Measurements from ENCODE around the gene YPEL2. TPM values are rescaled to one million over a fixed set of nuclear protein-coding genes. Genes with fewer than 3 reads are reported as not detected.

The YPEL2 gene
- total RNA-seq, 1 donor from 2014 or later = 8.9 TPM

DNA sequence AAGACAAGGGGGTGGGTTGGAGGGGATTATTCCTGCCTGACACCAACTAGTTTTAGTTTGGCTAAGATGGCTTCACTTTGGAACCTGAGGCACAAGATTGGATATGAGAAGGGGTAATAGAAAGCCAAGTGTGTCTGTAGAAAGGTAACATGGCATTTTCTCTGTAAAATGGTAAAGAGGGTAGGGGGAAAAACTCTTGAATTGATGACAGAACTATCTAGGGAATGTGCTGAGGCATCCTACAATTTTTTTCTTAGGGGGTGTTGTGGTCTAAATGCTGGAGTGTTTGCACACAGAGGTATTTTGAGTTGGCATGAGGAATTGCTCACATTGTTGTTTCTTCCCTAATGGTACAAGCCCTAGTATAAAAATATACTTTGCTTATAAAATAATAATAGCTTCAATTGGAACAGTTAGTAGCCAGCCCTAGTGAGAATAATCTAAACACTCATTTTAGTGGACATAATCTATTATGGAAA lies 25.8 kb downstream of the YPEL2 start:
- DNase-seq = no peak

DNA sequence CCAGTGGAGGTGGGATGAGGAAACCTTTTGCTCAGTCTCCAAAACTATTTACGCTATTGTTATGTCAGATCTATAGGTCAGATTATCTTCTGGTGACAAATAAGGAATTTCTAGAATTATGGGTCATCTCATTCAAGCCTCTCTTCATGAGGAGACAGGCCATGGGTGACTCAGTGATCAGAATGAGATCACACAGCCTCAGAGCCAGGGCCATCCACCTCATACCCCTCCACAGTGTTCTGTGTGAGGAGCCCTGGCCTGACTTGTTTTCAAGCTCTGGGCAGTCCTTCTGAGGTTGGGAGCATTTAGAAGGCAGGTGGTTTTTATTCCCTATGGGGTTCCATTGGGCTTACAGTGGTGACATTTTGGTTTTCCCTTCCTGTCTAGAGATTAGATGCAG lies 26.5 kb downstream of the YPEL2 start:
- DNase-seq = no peak

DNA sequence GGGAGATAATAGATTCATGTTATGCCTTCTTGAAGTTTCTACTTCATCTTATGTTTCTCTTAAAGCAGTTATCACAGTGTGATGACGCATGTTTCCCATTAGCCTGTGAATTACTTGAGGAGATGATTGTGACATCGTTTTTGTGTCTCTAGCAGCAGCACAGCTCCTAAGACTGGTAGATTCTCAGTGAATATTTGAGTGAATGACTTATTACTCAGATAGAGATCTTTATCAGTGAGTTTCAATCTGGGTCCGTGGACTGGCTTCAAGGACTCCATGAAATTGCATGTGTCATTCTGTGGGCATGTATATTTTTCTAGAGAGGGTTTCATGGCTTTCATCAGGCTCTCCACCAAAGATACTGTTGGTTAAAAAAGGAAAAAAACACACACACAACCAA lies 29.9 kb downstream of the YPEL2 start:
- DNase-seq = no peak

DNA sequence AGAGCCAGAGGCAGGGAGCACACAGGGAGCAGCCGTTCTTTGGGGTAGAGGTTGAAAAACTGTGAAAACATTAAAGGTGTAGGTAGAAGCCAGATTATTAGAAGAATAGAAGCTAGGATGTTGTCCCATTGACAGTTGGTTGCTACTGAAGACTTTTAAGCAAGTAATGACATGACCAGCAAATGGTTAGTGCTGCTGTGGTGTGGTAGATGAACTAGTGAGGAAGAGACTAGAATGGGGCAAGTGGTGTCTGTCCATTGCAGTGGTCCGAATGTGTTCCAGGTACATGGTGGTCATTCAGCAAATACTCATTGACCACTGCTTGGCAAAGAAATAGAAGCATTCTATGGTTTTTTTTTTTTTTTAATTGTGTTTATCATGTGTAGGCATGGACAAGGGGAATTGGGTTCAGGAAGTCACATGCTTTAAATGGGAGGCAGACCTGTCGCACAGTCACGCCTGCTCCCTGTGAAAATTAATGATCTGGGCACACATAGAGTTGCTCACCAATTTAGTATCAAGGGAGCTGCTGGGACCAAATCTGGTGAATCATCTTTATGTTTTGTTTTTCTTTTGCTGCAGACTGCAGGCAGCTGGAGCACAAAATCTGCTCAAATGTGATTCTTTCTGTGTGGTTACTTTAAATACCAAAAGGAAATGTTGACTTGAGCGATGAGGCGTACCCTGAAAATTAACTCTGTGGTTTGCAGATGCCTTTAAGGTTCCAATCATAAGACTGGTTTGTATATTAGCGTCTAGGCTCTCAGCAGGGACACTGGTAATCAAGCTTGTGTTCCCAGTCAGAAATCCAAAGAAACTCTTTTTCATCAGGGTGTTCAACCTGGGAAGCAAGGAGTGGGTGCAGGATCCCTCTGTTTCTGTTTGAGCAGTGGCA lies 30.7 kb downstream of the YPEL2 start:
- no peak for DNase-seq

DNA sequence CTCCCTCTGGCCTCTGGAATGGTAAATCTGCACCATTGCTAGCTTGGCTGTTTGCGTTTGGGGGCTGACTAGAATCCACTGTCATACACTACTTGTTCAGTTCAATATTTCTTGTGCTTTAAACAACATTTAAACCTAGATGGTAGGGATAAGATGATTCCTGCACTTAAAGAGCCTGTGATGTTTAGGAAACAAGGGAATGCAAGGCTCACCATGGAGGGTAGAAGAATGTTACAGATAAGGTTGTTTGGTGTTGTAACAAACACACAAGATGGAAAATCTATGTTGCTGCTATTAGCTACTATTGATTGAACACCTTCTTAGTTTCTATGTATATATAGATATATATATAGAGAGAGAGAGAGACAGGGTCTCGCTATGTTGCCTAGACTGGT lies 31.4 kb downstream of the YPEL2 start:
- DNase-seq = no peak

DNA sequence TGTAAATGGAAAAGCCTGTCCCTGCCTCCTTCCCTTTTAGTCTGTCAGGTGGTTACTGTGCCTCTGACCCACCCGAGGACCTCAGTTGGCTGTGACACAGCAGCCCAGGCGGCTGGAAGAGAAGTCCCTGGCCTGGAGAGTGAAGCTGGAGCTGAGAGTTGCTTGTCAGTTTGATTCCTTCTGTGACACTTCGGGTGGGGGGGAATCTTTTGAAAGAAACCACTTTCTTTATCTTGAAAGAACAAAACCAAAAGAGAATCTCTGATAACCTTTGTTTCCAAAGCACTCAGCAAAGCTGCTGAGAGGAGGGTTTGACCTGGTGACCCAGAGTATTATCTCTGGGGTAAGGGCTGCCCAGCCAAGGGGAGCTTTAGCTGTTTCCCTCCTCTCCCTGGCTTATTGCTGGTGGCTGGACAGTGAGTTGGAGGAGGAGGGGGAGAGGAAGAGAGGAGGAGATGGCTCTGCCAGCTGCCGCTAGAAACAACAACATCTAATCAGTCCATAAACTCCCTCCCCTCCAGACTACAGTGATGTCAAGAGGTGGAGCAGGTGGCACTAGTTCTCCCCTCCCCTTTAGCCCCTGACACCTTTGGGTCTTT lies 34.0 kb downstream of the YPEL2 start:
- no peak for DNase-seq

DNA sequence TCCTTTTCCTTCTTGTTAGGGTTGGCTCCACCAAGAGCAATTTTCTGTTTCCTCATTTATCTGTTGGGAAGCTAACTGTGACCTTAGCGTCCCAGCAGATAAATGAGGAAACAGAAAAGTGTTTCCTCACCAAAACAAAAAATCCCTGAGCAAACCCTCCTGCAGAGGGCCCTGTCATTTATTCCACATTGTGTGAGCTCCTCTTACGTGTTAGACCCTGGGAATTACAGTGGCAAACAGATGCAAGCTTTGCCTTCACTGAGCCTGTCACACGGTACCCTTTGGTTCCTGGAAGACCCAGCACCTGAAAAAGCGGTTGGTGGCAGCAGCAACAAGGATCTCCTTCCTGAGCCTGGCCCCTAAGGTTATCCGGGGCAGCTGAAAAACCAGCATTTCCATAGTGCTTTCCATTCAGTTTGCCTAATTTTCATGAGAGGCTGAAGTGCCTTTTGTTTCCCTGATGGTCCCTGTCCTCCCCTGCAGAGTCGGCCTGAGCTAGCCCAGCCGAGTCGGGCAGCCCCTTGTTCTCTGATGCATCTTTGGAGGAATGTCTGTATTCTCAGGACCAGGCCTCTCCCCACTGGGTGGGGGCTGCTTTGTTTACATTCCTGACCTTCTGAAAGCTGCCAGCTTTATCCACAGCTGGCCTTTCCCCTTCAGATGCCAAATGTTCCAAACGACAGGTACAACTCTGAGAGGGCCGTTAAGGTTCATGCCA lies 34.7 kb downstream of the YPEL2 start:
- DNase-seq = no peak

DNA sequence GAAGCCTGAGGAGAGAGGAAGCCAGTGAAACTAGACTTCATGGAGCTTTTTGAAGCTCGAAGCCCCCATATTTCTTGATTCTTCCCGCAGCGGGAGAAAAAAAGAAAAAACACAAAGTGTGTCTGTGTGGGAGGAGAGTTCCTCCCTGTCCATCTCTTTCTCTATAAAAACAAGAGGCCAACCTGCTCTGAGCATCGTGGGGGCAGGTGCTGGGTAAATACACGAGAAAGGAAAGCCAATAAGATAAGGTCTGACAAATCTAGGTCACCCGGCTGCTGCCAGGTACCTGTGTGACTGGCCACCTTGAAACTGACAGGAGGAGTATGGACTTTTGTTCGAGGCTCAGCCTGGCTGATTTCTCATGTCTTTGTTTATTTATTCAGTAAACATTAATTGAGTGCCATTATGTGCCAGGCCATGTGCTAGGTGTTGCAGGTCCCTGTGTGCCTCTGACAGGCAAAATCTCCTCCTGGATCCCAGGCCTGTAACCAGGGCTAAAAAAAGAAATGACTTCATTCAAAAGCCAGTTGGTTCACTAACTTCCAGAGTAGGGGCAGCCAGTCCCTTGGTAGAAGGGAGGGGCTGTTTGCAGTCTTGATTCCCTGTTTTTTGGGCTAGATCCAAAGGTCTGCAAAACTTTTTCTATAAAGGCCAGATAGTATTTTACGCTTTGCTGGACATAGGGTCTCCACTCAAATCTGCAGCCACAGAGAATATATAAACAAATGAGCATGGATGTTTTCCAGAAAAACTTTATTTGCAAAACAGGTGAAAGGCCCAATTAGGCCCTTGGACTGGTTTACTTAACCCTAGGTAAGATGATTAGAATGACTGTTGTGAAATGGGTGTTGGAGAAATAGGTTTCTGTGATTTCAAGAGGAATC lies 35.6 kb downstream of the YPEL2 start:
- DNase-seq = no peak

DNA sequence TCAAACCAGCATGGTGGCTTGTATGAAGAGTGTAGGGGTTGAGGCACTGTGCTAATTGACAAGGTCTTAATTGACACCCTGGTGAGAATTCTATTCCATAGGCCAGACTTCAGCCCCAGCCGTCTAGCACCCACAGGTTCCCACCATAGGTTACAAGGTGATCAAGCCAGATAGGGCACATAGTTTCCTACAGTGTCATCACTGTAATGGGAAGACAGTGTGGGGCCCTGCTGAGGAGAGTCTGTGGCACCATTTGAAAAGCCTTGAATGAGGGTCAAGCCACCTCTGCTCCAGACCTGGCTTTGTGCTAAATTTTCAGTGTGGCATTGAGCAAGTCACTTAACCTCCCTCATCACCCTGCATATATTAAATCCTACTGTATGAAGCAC lies 36.2 kb downstream of the YPEL2 start:
- no peak for DNase-seq

DNA sequence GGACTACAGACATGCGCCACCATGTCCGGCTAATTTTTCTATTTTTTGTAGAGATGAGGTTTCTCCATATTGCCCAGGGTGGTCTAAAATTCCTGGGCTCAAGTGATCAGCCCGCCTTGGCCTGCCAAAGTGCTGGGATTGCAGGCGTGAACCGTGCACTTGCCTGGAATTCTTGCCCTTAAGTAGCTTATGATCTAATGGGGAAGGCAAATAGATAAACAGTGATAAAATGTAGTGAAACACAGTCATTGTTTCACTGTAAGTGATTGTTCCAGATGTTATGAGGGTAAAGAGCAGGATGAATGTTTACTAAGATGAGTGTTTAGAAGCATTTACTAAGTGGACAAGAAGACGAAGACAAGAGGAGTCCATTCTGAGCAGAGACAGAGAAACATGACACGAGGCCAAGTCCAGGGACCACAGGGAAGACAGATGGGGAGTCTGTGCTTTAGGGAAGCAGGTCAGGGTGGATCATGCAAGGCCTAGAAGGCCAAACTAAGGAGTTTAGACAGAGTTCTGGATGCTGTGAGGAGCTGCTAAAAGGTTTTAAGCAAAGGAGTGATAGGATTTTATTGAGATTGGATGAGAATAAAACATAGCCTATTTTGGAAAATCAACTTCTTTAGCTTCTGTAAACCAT lies 36.9 kb downstream of the YPEL2 start:
- no peak for DNase-seq

DNA sequence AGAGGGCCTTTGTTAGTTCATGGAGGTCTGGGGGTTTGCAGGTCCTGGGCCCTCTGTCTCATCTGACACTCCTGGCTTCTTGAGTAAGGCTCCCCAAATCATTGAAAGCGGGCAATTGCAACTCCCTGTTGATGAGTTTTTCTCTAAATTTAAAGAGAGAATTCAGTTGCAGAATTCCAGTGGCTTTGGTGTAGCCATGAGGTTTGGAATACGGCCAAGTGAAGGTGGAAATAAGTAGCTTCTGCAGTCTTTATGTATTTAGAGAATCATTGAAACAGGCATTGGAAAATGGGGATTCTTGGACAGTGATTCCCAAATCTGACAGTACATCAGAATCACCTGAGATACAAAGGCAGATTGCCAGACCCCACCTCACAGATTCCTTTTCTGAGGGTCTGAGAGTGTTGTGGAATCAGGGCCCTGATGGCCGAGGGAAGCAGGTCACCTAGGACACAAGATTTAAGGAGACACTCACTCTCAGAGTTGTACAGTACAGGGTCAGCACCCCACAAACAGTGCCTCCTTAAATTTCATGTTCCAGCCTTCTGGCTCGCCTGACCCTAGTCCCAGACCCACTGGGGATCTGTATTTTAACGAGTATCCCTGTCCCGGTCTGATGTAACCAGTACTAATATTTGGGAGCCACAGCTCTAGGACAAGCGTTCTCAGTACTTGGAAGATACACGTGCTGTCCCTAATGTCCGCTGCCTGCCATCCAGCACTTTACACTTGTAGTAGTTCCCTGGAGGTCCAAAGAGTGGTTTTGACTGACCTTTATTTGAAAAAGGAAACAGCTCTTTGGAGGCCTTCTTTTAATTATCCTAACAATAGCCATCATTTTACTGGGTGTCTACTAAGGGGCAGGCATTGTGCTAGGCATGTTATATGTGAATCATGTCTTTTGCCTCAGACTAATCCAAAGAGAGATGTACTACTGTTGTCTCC lies 37.8 kb downstream of the YPEL2 start:
- DNase-seq = no peak

DNA sequence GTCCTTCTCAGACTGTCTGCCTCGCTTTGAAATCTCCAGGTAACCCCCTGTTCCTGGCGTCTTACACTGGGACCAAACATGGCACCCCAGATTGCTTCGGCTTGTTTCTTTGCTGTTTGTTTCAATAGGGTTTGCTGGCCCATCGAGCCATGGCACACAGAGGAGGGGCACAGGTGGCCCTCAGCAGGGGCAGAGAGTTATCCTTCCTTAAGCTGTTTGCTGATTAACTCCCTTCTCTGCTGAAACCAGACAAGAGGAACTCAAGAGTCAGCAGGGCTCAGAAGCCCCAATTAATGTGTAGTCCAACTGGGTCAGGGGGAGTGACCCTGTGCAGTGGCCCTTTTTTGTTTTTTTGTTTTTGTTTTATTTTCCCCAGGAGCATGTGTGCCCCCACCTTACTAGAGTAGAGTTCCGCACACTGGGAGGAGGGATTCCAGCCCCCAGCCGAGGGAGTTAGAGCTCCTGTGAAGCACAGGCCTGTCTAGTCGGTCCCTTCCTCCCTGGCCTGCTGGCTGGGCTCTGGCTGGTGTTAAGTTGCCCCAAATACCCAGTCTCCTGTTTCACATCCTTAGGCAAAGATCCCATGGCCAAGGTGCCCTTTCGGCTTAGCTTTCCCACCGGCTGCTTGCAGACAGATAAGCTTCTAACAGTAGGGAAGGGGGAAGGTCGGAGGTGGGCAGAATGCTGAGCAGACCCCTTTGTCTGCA lies 39.3 kb downstream of the YPEL2 start:
- DNase-seq = no peak

DNA sequence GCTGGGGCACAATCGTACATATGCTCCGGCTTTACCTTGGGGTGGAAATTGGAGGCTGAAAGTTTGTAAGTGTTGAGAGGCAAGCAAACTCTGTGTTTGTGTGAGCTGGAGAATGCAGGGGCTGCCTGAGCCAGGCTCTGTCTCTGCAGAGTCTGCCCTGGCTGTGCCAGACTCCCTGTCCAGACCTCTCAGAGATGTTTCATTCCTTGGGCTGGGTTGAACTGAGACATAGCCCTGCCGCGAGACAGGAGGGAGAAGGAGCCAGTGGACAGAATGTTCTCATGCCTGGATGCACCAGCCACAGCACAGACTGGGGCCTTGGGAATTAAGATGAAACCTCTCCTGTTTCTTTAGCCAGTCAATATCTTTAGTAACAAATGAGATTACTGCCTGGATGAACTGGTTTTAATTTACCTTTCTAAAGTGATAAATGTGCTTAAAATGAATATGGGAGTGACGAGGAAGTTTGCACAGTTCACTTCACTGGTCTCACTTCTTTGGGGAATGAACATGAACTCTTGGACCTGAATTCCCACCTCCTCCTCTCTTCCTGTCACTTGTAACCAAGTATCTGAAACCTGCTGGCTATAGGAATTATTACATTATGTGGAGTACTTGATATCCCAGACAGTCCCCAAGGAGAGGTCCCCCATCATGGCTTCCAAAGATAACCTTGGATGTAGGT lies 40.1 kb downstream of the YPEL2 start:
- DNase-seq = no peak

DNA sequence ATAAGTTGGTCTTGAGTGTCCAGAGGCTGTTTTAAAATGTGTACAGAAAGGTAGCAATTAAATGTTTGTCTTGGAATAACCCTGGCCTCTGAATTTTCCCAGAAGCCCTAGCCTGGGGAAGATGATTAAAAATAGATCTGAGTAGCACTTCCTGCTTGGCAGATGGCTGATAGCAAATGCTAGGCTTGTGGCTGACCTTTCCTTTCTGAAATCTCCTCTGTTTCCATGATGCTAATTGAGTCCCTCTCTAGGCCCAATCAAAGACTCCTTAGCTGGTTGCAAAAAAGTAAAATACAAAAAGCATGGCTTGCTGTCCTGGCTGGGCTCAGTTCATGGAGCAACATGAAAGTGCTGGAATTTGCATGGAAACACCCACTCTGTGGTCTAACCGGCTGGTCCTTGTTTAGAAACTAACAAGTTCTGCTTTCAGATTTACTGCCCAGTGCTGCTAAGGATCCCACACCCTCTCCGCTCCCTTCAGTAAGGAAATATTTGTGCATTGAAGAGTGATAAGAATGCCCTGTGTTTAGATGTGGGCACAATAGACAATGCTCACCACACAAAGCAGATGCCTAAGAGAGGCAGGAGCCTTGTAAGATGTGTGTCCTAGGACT lies 40.8 kb downstream of the YPEL2 start:
- no peak for DNase-seq

DNA sequence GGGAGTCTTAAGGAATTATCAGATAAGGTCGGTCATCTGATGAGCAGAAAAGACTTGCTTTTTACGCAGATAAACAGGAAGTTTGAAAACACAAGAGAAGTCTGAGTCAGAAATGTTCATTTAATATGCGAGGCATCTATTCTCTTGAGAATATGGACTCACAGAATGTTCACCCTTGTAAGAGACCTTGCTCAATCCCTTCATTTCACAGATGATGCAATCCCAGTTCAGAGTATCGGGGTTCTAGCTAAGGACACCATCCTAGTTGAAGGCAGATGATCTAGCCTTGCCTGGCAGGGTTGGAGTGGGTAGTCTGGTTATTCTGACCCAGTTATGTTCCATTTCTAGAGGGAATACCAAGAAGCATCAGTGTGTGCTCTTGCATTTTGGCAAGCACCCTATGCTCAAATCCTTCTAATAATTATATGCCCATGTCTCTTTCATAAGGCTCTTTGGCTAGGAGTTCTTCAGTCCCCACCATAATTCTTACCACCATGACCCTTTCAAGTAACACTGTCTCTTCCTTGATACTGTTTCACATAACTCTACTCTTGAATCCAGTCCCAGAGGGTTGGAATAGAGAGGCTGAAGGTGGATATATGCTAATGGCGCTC lies 42.5 kb downstream of the YPEL2 start:
- DNase-seq = no peak

DNA sequence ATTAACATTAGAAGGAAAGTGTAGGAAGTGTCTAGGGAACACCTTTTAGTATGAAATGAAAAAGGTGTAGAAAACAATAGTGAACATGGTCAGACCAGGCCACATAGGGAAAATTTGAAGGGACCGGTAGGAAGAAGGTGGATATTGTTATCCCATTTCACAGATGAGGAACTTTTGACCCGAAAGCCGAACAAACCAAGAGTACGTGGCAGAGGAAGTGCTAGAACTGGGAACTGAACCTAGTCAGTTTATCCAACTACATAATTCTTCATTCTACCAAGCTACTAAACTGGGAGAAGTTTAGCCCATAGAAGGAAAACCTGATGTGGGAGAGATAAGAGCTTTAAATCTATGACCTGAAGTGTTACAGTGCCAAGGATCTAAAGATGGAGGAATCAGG lies 43.2 kb downstream of the YPEL2 start:
- no peak for DNase-seq

DNA sequence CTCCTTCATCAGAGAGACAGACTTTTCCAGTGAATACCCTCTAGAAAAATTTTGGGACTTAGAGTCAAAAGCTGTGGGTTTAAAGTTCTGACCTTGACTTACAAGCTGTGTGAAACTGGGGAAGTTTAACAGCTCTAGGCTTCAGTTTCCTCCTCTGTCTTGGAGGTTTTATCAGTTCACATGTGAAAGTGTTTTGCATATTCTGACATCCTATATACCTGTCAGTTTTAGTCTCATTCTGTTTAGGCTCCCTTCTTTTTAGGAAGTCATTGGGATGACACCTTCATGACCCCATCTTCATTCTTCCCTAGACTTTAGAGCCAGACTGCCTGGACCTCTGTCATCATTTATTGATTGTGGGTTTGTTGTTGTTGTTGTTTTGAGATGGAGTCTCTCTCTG lies 44.4 kb downstream of the YPEL2 start:
- no peak for DNase-seq

DNA sequence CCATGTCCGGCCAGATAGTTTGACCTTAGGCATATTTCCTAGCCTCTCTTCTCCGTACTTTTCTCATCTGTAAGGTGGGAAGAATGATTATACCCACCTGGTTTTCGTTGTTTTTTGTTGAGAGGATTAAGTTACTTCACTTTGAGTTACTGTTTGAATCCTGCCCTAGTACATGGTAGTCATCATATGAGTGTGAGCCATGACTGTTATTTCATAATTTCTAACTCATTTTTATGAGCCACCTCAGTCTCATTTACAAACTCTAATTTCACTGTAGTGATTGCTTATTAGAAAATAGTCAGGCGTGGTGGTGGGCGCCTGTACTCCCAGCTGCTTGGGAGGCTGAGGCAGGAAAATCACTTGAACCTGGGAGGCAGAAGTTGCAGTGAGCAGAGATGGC lies 45.1 kb downstream of the YPEL2 start:
- DNase-seq = no peak
